Aorta (tissue), 5 donors: Measurements from ENCODE around the gene CRYBA1. TPM values are rescaled to one million over a fixed set of nuclear protein-coding genes. Genes with fewer than 3 reads are reported as not detected.
A peak's percentile ranks its signal among the peaks of the same experiment; 100 is the strongest.
"Not testable (repeated sequence)": the region's sequence is repeated elsewhere in the genome, so short reads cannot be mapped to it uniquely, and the experiment has no call there.

Experiments used
- ATAC-seq: fragments of 200-7000 bp; cut with Tn5 transposase; one replicate; pipeline ENCODE4 v1.9.1; 2022; ENCODE audit warnings: moderate library complexity; ENCODE audit not compliant: low FRiP score
- DNase-seq, 2 donors: peaks; one replicate each; pipeline ENCODE4 v3.0.0-alpha.2; 2020
- H3K27ac ChIP-seq, 2 donors: one replicate each; pipeline ENCODE4 v1.5.1; 2013; ENCODE audit warnings: low read length in 2 of 2, mild to moderate bottlenecking in 2 of 2, moderate library complexity in 2 of 2, control low read depth in 1 of 2, inconsistent platforms in 1 of 2, low read depth in 1 of 2
- H3K27me3 ChIP-seq, 2 donors: one replicate each; pipeline ENCODE4 v1.6.1; 2013; ENCODE audit warnings: control low read depth in 1 of 2, low read length in 1 of 2, mild to moderate bottlenecking in 1 of 2, moderate library complexity in 1 of 2; ENCODE audit not compliant: insufficient read depth in 2 of 2, control insufficient read depth in 1 of 2
- H3K36me3 ChIP-seq, 2 donors: one replicate each; pipeline ENCODE4 v1.6.1; 2013; ENCODE audit warnings: control low read depth in 1 of 2, low read length in 1 of 2, mild to moderate bottlenecking in 1 of 2; ENCODE audit not compliant: insufficient read depth in 2 of 2, control insufficient read depth in 1 of 2
- H3K4me1 ChIP-seq, 2 donors: one replicate each; pipeline ENCODE4 v1.6.1; 2013; ENCODE audit warnings: low read length in 2 of 2, control low read depth in 1 of 2, mild to moderate bottlenecking in 1 of 2, moderate library complexity in 1 of 2; ENCODE audit not compliant: insufficient read depth in 2 of 2, control insufficient read depth in 1 of 2
- H3K4me3 ChIP-seq, 2 donors: one replicate each; pipeline ENCODE4 v1.5.1; 2013; ENCODE audit warnings: low read length in 2 of 2, control low read depth in 1 of 2, mild to moderate bottlenecking in 1 of 2
- H3K9me3 ChIP-seq: one replicate; pipeline ENCODE4 v1.6.1; 2013; ENCODE audit warnings: mild to moderate bottlenecking, low read length; ENCODE audit not compliant: control insufficient read depth
- WGBS, 2 donors: extraction: QIAGEN DNeasy Blood & Tissue Kit; methylation state at CpG; one replicate each; pipeline ENCODE4 v1.1.7; 2013; 5-methylcytosine and 5-hydroxymethylcytosine counted together
- intact Hi-C, 2 donors: fragments of 100-400 bp; cut with DNase I; formaldehyde crosslinking; loops; one replicate each; pipeline versions ENCODE4 v1.14.2 to v1.15.0; 2022
- polyA plus RNA-seq, 2 donors: library from polyadenylated mRNA; stranded (reverse); fragments of 200-250 nt; gene quantifications; one replicate each; pipeline ENCODE4 v1.2.3, GENCODE V29; 2013
- total RNA-seq, 2 donors: library from RNA; stranded (reverse); fragmentation: NEBNext Ultra II Directional; extraction: Animal tissue kit (Norgen Biotek cat#: 25700); gene quantifications; one replicate each; pipeline ENCODE4 v1.2.1, GENCODE V29; 2021
- donor health status: healthy with polysubstance abuse.
- donor health status: Bipolar disorder and iron deficiency.
- donor health status: DM: no; HTN: no; CAD: no.
- donor health status: DM: no; HTN: no; CAD: no.
- donor health status: DM: yes; HTN: yes; CAD: no.

The CRYBA1 gene
- total and polyA plus RNA-seq, 4 donors, result not detected

- no peaks in the 10 kb centered on the region for H3K9me3 ChIP-seq
- intact Hi-C loops, result no loop called here
- DNase-seq (no peak), ATAC-seq (no peak)
- no peak overlapping the region for H3K27ac ChIP-seq
- H3K4me3 ChIP-seq, result no peak overlapping the region
- no peaks in the 10 kb centered on the region for H3K27me3 ChIP-seq
- H3K4me1 ChIP-seq, result no peaks in the 10 kb centered on the region
- H3K36me3 ChIP-seq, result no peaks in the 10 kb centered on the region
These were observed 21.3 kb upstream of the CRYBA1 start for GRCh38 chr17:29225396-29225795.

- Histone ChIP-seq H3K4me1 (peaks cover 0 to 2% of the 10 kb centered on the region in 2 donors), H3K36me3 (no peaks in the 10 kb centered on the region), H3K27ac (no peak overlapping the region), H3K9me3 (no peaks in the 10 kb centered on the region), H3K4me3 (no peak overlapping the region), H3K27me3 (no peaks in the 10 kb centered on the region)
- 86 to 90% methylated on average over 1 of the region's 1 CpG for WGBS, 2 donors
- DNase-seq (no peak), ATAC-seq (no peak)
- intact Hi-C loops, result no loop called here
These were observed 13.4 kb upstream of the CRYBA1 start for GRCh38 chr17:29233301-29233700.

GRCh38 chr17:29234972-29235371 is 11.7 kb upstream of the CRYBA1 start:
- ATAC-seq, intact Hi-C loops, H3K9me3 ChIP-seq, H3K36me3 ChIP-seq, H3K27ac ChIP-seq, H3K27me3 ChIP-seq, H3K4me3 ChIP-seq, DNase-seq, H3K4me1 ChIP-seq: not testable (repeated sequence)
- WGBS, 2 donors, result 94 to 95% methylated on average over 7 of the region's 7 CpGs

GRCh38 chr17:29235904-29236303 is 10.8 kb upstream of the CRYBA1 start:
- 92 to 100% methylated on average over 3 of the region's 3 CpGs for WGBS, 2 donors
- ATAC-seq, result no peak
- H3K4me3 ChIP-seq, result no peak overlapping the region

GRCh38 chr17:29237476-29238132 is 9.1 kb upstream of the CRYBA1 start:
- no peak overlapping the region for H3K4me3 ChIP-seq
- intact Hi-C loops, result no loop called here
- H3K9me3 ChIP-seq, result no peaks in the 10 kb centered on the region
- H3K4me1 ChIP-seq, result peaks cover 6 to 10% of the 10 kb centered on the region in 2 donors
- ATAC-seq (peak; percentile 56), DNase-seq (no peak)
- H3K36me3 ChIP-seq, result no peaks in the 10 kb centered on the region
- H3K27ac ChIP-seq, result no peak overlapping the region
- H3K27me3 ChIP-seq, result no peaks in the 10 kb centered on the region
- WGBS, 2 donors, result 96% methylated on average over 3 of the region's 3 CpGs

More at GRCh38 chr17:29235904-29236303, 10.8 kb upstream of the CRYBA1 start:
- intact Hi-C loops, result no loop called here
- no peaks in the 10 kb centered on the region for H3K27me3 ChIP-seq
- H3K4me1 ChIP-seq, result peaks cover 6% of the 10 kb centered on the region in 2 donors
- H3K27ac ChIP-seq, result no peak overlapping the region
- no peaks in the 10 kb centered on the region for H3K36me3 ChIP-seq
- no peak for DNase-seq
- no peaks in the 10 kb centered on the region for H3K9me3 ChIP-seq

GRCh38 chr17:29238133-29238850 is 8.4 kb upstream of the CRYBA1 start:
- H3K36me3 ChIP-seq, result no peaks in the 10 kb centered on the region
- no peak for ATAC-seq
- H3K27me3 ChIP-seq, result no peaks in the 10 kb centered on the region
- intact Hi-C loops, result no loop called here
- 94 to 95% methylated on average over 8 of the region's 8 CpGs for WGBS, 2 donors
- H3K4me1 ChIP-seq, result peaks cover 6 to 10% of the 10 kb centered on the region in 2 donors
- no peak overlapping the region for H3K27ac ChIP-seq
- H3K9me3 ChIP-seq, result no peaks in the 10 kb centered on the region
- H3K4me3 ChIP-seq, result no peak overlapping the region
- no peak for DNase-seq

- DNase-seq (no peak), ATAC-seq (no peak)
- H3K36me3 ChIP-seq, result no peaks in the 10 kb centered on the region
- H3K27ac ChIP-seq, result peak overlapping the region; percentile 89 to 93
- H3K4me3 ChIP-seq, result no peak overlapping the region
- 67% methylated on average over 2 of the region's 2 CpGs for WGBS, 2 donors
- no peaks in the 10 kb centered on the region for H3K9me3 ChIP-seq
- intact Hi-C loops, result no loop called here
- H3K27me3 ChIP-seq, result no peaks in the 10 kb centered on the region
- peaks cover 6 to 10% of the 10 kb centered on the region in 2 donors for H3K4me1 ChIP-seq
These were observed 6.2 kb upstream of the CRYBA1 start for GRCh38 chr17:29240477-29240876.

GRCh38 chr17:29240968-29241963 is 5.4 kb upstream of the CRYBA1 start:
- peak; percentile 92 for ATAC-seq
- intact Hi-C loops, result no loop called here
- no peaks in the 10 kb centered on the region for H3K27me3 ChIP-seq
- H3K9me3 ChIP-seq, result no peaks in the 10 kb centered on the region
- no peaks in the 10 kb centered on the region for H3K36me3 ChIP-seq
- WGBS, 2 donors, result 74 to 76% methylated on average over 9 of the region's 9 CpGs
- peaks cover 6 to 10% of the 10 kb centered on the region in 2 donors for H3K4me1 ChIP-seq
- DNase-seq, result peak; percentile 84 to 86
- peak overlapping the region in 1 of 2 donors; percentile 89 for H3K27ac ChIP-seq
- H3K4me3 ChIP-seq, result no peak overlapping the region
